ENCODE results near the gene HADH.

GRCh38 chr4:107970063-107970798 is 19.5 kb upstream of the HADH start:
- TF ChIP-seq CTCF (conservative IDR thresholded peaks at IDR 0.05; ENCODE audit: low read depth, low read length) = no peak
- no peak for TF ChIP-seq EZH2 (IDR thresholded peaks at IDR 0.05; ENCODE audit: borderline replicate concordance, low read depth, low read length, poor library complexity, severe bottlenecking)
